Measurements from ENCODE around the gene MFSD6L. TPM values are rescaled to one million over a fixed set of nuclear protein-coding genes. Genes with fewer than 3 reads are reported as not detected.

MFSD6L gene
- total RNA-seq, 1 experiment from 2014 or later: 2.1 TPM

- Histone ChIP-seq H3T11ph (ENCODE audit: low read length) (no peak overlapping the region), H2BK120ac (ENCODE audit: low read depth, low read length, poor library complexity, severe bottlenecking) (no peak overlapping the region), H2BK5ac (ENCODE audit: insufficient read length, low read length) (no peak overlapping the region), H3K4me1 (ENCODE audit: insufficient read depth, low read length) (no peaks in the 10 kb centered on the region), H3K56ac (ENCODE audit: insufficient read length, low read depth, low read length) (no peak overlapping the region), H3K79me1 (ENCODE audit: insufficient read depth, low read depth, low read length, poor library complexity, severe bottlenecking) (no peaks in the 10 kb centered on the region), H3K27me3 (ENCODE audit: insufficient read depth, low read length) (no peaks in the 10 kb centered on the region), H2BK20ac (ENCODE audit: low read depth, low read length, poor library complexity, severe bottlenecking) (no peak overlapping the region), H4K20me1 (ENCODE audit: control insufficient read depth, insufficient read depth, insufficient read length) (no peaks in the 10 kb centered on the region), H3K14ac (ENCODE audit: insufficient read depth, low read length) (no peak overlapping the region), H3K4ac (ENCODE audit: low read depth, low read length) (no peak overlapping the region), H4K8ac (replicated peaks; ENCODE audit: insufficient read length, low read depth, low read length) (no peak overlapping the region), H2AK5ac (ENCODE audit: insufficient read length, low read length) (no peak overlapping the region), H3K23ac (ENCODE audit: insufficient read length, low read depth, low read length) (no peak overlapping the region), H3K27ac (ENCODE audit: insufficient read length, low read depth, low read length) (no peak overlapping the region), H4K91ac (ENCODE audit: insufficient read length, low read depth, low read length) (no peak overlapping the region), H2AFZ (ENCODE audit: low read length) (no peak overlapping the region), H2BK12ac (ENCODE audit: insufficient read length, low read depth, low read length) (no peak overlapping the region), H3K9ac (ENCODE audit: extremely low read depth, insufficient read length, low read length) (no peak overlapping the region), H3K9me3 (ENCODE audit: control insufficient read depth, low read depth, low read length) (no peaks in the 10 kb centered on the region), H3K79me2 (ENCODE audit: insufficient read depth, low read length) (no peaks in the 10 kb centered on the region), H3K4me2 (ENCODE audit: insufficient read depth, insufficient read length, low read length) (no peak overlapping the region), H4K5ac (ENCODE audit: insufficient read length, low read depth, low read length) (no peak overlapping the region), H3K18ac (ENCODE audit: insufficient read length, low read depth, low read length) (no peak overlapping the region), H3K23me2 (ENCODE audit: insufficient read length, low read depth, low read length, poor library complexity, severe bottlenecking) (no peaks in the 10 kb centered on the region), H2BK15ac (ENCODE audit: low read depth, low read length) (no peak overlapping the region)
- TF ChIP-seq CTCF (conservative IDR thresholded peaks at IDR 0.05): no peak
- no peak overlapping the region for H3K27ac Mint-ChIP-seq
- peaks cover 3 to 10% of the 10 kb centered on the region in 2 experiments; a peak in 3 of 5 replicates for H3K9me3 Mint-ChIP-seq
- H3K4me1 Mint-ChIP-seq: peaks cover 3 to 11% of the 10 kb centered on the region in 2 experiments; a peak in 2 of 4 replicates
- WGBS (ENCODE audit: extremely low coverage, insufficient read length, low lambda C conversion rate): no CpG with 5 or more reads among the region's 8 CpGs
- peaks cover 12% of the 10 kb centered on the region for H3K27me3 Mint-ChIP-seq (ENCODE audit: low read depth)
- no peak overlapping the region for H3K4me3 Mint-ChIP-seq
- no peak for DNase-seq
- H3K36me3 Mint-ChIP-seq (ENCODE audit: insufficient read depth in 1 of 3, low read depth in 3 of 3): no peaks in the 10 kb centered on the region; a peak in 1 of 7 replicates
Observed at GRCh38 chr17:8820311-8821010, 21.3 kb upstream of the MFSD6L start.
